Raji (cell line): ENCODE results near the gene SH3GLB1.

ENCODE experiments used
- POLR2A ChIP-seq: IDR thresholded peaks from 2 replicates; pipeline ENCODE4 v1.6.1; 2011; ENCODE audit warnings: low read depth, low read length, control low read depth; ENCODE audit not compliant: insufficient read depth

Gene SH3GLB1

DNA sequence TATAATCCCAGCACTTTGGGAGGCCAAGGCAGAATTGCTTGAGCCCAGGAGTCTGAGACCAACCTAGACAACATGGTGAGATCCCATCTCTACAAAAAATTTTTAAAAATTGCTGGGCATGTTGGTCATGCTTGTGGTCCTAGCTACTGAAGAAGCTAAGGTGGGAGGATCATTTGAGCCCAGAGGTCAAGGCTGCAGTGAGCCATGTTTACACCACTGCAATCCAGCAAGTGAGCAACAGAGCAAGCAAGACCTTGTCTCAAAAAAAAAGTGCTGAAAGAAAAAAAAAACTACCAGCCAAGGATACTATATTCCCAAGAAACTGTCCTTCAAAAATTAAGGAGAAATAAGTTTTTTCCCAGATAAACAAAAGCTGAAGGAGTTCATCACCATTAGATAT, 78.1 kb downstream of the SH3GLB1 start:
- TF ChIP-seq POLR2A = no peak

DNA sequence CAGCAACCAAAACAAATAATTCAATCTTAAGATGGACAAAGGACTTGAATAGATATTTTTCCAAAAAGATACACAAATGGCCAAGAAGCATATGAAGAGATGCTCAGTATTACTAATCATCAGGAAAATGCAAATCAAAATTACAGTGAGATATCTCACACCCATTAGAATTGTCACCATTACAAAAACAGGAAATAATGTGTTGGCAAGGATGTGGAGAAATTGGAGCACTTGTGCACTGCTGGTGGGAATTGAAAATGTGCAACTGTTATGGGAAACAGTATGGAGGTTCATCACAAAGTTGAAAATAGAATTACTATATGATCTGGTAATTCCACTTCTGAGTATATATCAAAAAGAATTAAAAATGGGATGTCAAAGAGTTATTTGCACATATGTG, 83.2 kb downstream of the SH3GLB1 start:
- no peak for TF ChIP-seq POLR2A

GRCh38 chr1:86788300-86789206, 84.2 kb downstream of the SH3GLB1 start:
- TF ChIP-seq POLR2A = no peak

- no peak for TF ChIP-seq POLR2A
Measured at GRCh38 chr1:86795316-86795715, 90.9 kb downstream of the SH3GLB1 start.
